Small intestine (tissue), 16 donors: Measurements from ENCODE around the gene RNF169. TPM values are rescaled to one million over a fixed set of nuclear protein-coding genes. Genes with fewer than 3 reads are reported as not detected.

Experiments
- DNase-seq, 2 donors: peaks; one replicate each; pipeline versions ENCODE4 v3.0.0 to v3.0.0-alpha.2; 2013
- FAIRE-seq: peaks from 2 replicates; lab custom pipeline; 2012; peaks lifted over from hg19 to GRCh38; lab: Jason Lieb, UNC
- H3K27ac ChIP-seq, 3 donors: one replicate each; pipeline ENCODE4 v1.5.1; 2013; ENCODE audit warnings: low read length in 2 of 3, mild to moderate bottlenecking in 2 of 3, control low read depth in 1 of 3, inconsistent platforms in 1 of 3, low read depth in 1 of 3, moderate library complexity in 1 of 3
- H3K27me3 ChIP-seq, 3 donors: one replicate each; pipeline ENCODE4 v1.6.1; 2013; ENCODE audit warnings: low read length in 3 of 3, inconsistent platforms in 1 of 3; ENCODE audit not compliant: control insufficient read depth in 3 of 3, insufficient read depth in 3 of 3
- H3K36me3 ChIP-seq, 3 donors: one replicate each; pipeline ENCODE4 v1.6.1; 2013; ENCODE audit warnings: low read length in 3 of 3, inconsistent platforms in 1 of 3, low read depth in 1 of 3, mild to moderate bottlenecking in 1 of 3, moderate library complexity in 1 of 3; ENCODE audit not compliant: control insufficient read depth in 3 of 3, insufficient read depth in 2 of 3
- H3K4me1 ChIP-seq, 3 donors: one replicate each; pipeline ENCODE4 v1.6.1; 2013; ENCODE audit warnings: low read length in 2 of 3, inconsistent platforms in 1 of 3, low read depth in 1 of 3, mild to moderate bottlenecking in 1 of 3, moderate library complexity in 1 of 3; ENCODE audit not compliant: control insufficient read depth in 3 of 3, insufficient read depth in 2 of 3
- H3K4me3 ChIP-seq, 3 donors: one replicate each; pipeline ENCODE4 v1.5.1; 2013; ENCODE audit warnings: low read length in 3 of 3, control low read depth in 1 of 3, inconsistent platforms in 1 of 3, low read depth in 1 of 3, mild to moderate bottlenecking in 1 of 3, moderate library complexity in 1 of 3
- H3K9me3 ChIP-seq, 2 donors: one replicate each; pipeline ENCODE4 v1.6.1; 2013; ENCODE audit warnings: low read depth in 1 of 2, low read length in 1 of 2; ENCODE audit not compliant: control insufficient read depth in 2 of 2, insufficient read depth in 1 of 2
- WGBS, 3 donors: extraction: QIAGEN DNeasy Blood & Tissue Kit; methylation state at CpG; one replicate each; pipeline ENCODE4 v1.1.7; 2013; 5-methylcytosine and 5-hydroxymethylcytosine counted together
- long read RNA-seq, 10 donors: transcript quantifications; one replicate each; lab custom pipeline, GENCODE V29; 2026
- polyA plus RNA-seq, 4 donors: library from polyadenylated mRNA; stranded (reverse) in 3 of 4; unstranded in 1 of 4; fragments of 200-250 nt in 3 of 4; fragments of 120-200 nt in 1 of 4; gene quantifications; one replicate each; pipeline versions ENCODE4 v1.2.1 to v1.2.3, GENCODE V29; 2013
- donor health status: healthy with polysubstance abuse.
- donor health status: control.
- donor health status: control.
- donor health status: Bipolar disorder and iron deficiency.
- donor health status: healthy.

Gene RNF169, protein sequence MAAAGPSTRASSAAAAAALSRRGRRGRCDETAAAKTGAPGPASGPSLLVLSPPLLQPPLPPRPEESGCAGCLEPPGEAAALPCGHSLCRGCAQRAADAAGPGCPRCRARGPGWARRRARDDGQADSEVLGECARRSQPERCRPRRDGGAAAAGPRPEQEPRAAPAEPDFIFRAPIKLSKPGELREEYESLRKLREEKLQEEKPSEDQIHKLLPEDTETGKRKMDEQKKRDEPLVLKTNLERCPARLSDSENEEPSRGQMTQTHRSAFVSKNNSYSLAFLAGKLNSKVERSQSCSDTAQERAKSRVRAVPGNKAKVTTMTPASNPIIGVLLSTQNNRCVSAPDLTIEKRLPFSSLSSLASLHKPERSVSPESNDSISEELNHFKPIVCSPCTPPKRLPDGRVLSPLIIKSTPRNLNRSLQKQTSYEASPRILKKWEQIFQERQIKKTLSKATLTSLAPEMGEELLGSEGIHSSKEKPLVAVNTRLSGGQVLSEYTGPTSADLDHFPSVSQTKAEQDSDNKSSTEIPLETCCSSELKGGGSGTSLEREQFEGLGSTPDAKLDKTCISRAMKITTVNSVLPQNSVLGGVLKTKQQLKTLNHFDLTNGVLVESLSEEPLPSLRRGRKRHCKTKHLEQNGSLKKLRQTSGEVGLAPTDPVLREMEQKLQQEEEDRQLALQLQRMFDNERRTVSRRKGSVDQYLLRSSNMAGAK
- polyA plus RNA-seq = 10 to 100 TPM in 1 of 4 donors, 1 to 10 TPM in 3; 1.4 to 11.4 (median 2.9) TPM
- long read RNA-seq, donor 1, full-length matches to known transcripts = 3 of 3 reads
- long read RNA-seq, donor 1, partial matches to known transcripts = 0 of 3 reads
- long read RNA-seq, donor 1, other reads (novel, unspliced or antisense) = 0 of 3 reads
- long read RNA-seq, donor 2 = 0 reads
- long read RNA-seq, donor 3, full-length matches to known transcripts = 4 of 4 reads
- long read RNA-seq, donor 3, partial matches to known transcripts = 0 of 4 reads
- long read RNA-seq, donor 3, other reads (novel, unspliced or antisense) = 0 of 4 reads
- long read RNA-seq, donor 4, full-length matches to known transcripts = 1 of 1 reads
- long read RNA-seq, donor 4, partial matches to known transcripts = 0 of 1 reads
- long read RNA-seq, donor 4, other reads (novel, unspliced or antisense) = 0 of 1 reads
- long read RNA-seq, donor 5 = 0 reads
- long read RNA-seq, donor 6, full-length matches to known transcripts = 1 of 1 reads
- long read RNA-seq, donor 6, partial matches to known transcripts = 0 of 1 reads
- long read RNA-seq, donor 6, other reads (novel, unspliced or antisense) = 0 of 1 reads
- long read RNA-seq, donor 7 = 0 reads
- long read RNA-seq, donor 8 = 0 reads
- long read RNA-seq, donor 9, full-length matches to known transcripts = 1 of 1 reads
- long read RNA-seq, donor 9, partial matches to known transcripts = 0 of 1 reads
- long read RNA-seq, donor 9, other reads (novel, unspliced or antisense) = 0 of 1 reads
- long read RNA-seq, donor 10, full-length matches to known transcripts = 2 of 41 reads
- long read RNA-seq, donor 10, partial matches to known transcripts = 39 of 41 reads
- long read RNA-seq, donor 10, other reads (novel, unspliced or antisense) = 0 of 41 reads

GRCh38 chr11:74748211-74749126, at the start of gene RNF169:
TSS of gene RNF169 (plus strand) at chr11:74748849. CDS start at chr11:74748881, 32 bp downstream.
- Histone ChIP-seq H3K27me3 (no peaks in the 10 kb centered on the region), H3K4me1 (peaks cover 0 to 16% (median 2%) of the 10 kb centered on the region in 3 donors), H3K9me3 (no peaks in the 10 kb centered on the region), H3K4me3 (peak within 1 kb of the TSS; percentile 76 to 98 (median 83)), H3K36me3 (peaks cover 0 to 2% (median 0%) of the 10 kb centered on the region in 3 donors), H3K27ac (peak within 1 kb of the TSS; percentile 85 to 97 (median 90))
- FAIRE-seq = no peak
- 1 to 2% (median 1%) methylated on average over 45 to 47 of the region's 47 CpGs for WGBS, 3 donors
- DNase-seq = peak; percentile 96 to 97

DNA sequence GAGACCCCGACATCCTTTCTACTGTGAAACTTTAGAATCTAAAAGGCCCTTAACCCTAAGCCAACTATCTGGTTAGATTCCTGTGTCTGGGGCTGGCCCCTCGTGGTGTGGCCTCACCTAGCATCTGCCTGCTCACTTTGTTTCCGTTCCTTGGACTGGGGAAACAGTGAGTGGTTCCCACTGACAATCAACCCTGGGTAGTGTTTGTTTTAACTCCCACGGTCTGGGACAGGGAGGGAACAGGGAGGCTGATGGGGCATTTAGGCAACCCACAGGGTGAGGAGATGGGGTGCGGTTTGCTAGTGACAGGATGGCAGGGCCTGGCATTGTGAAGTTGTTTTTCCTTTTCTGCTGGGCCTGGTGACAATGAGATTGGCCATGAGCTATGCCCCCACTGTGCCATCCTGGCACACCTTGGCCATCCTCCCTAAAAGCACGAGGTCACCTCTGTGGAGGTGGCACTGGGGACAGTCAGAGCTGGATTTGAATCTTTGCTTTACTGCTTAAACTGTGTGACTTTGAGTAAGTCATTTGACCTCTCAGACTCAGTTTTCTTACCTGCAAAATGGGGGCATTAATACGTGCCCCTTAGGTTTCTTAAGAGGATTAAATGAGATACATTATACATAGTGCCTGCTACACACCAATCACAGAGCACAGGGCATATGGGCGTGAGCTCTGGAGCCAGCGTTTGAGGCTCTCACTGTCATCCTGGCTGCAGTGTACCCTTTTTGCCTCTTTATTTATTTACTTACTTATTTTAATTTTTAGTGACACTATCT, 48.8 kb upstream of the RNF169 start:
- 82 to 84% (median 83%) methylated on average over 9 of the region's 9 CpGs for WGBS, 3 donors
- no peaks in the 10 kb centered on the region for H3K9me3 ChIP-seq
- FAIRE-seq = no peak
- H3K27me3 ChIP-seq = peaks cover 0 to under 1% (median 0%) of the 10 kb centered on the region in 3 donors
- no peak overlapping the region for H3K4me3 ChIP-seq
- H3K27ac ChIP-seq = no peak overlapping the region
- no peak for DNase-seq
- H3K4me1 ChIP-seq = no peaks in the 10 kb centered on the region
- H3K36me3 ChIP-seq = no peaks in the 10 kb centered on the region

GRCh38 chr11:74701351-74701750, 47.3 kb upstream of the RNF169 start:
- Histone ChIP-seq H3K9me3 (no peaks in the 10 kb centered on the region), H3K27me3 (no peaks in the 10 kb centered on the region), H3K27ac (no peak overlapping the region), H3K36me3 (no peaks in the 10 kb centered on the region), H3K4me3 (no peak overlapping the region), H3K4me1 (no peaks in the 10 kb centered on the region)
- WGBS, 3 donors = 52 to 63% (median 57%) methylated on average over 8 of the region's 8 CpGs
- DNase-seq (peak in 1 of 2 donors; percentile 13), FAIRE-seq (no peak)

DNA sequence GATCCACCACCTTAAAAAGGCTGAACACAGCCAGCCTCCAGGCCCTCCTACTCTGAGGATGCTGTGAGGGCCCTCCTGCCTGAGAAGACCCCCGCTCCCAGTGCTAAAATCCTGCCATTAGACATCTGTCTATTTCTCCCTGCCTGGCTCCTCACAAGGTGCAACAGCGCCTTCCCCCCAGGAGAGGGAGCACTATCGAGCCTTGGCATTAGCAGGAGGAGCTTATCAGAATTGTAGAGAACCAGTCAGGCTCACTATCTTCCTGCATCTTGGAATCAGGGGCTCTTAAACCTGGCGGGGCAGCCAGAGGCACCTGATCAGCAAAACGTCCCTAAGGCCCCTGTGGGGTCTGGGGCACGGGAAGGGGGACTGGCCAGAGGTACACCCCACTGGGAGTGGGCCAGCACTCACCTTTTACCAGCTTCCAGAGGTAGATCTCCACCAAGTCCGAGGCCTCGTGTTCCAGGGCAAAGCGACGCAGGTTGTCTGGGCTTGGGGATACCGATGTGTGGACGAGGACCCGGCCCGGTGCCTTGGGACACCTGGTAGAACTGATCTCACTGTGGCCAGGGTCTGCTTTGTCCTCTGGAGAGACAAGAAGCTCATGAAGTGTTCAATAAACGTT, 46.2 kb upstream of the RNF169 start:
- 42 to 53% (median 42%) methylated on average over 15 of the region's 15 CpGs for WGBS, 3 donors
- Histone ChIP-seq H3K4me3 (no peak overlapping the region), H3K27ac (no peak overlapping the region), H3K36me3 (no peaks in the 10 kb centered on the region), H3K9me3 (no peaks in the 10 kb centered on the region), H3K27me3 (no peaks in the 10 kb centered on the region), H3K4me1 (peaks cover 0 to 4% (median 0%) of the 10 kb centered on the region in 3 donors)
- DNase-seq (peak; percentile 67 to 75), FAIRE-seq (no peak)

DNA sequence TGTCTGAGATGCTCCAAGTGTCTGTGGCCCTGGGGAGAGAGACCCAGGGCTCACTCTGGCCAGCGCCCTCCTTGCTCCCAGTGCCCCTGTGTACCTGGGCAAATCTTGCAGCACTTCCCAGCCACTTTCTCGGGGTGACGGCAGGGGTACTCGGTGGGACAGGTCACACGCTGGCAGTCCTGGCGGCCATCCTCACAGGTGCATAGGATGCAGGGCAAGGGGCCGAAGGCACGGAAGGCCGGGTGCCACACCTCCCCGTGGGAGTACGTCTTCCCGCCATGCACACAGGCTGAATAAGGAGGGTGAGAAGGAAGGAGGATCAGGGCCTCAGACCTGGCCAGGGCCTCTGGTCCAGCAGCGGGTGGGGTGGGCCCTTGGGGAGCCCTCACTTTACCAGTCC, 45.4 kb upstream of the RNF169 start:
- 91 to 95% (median 94%) methylated on average over 13 of the region's 13 CpGs for WGBS, 3 donors
- Histone ChIP-seq H3K27ac (no peak overlapping the region), H3K9me3 (no peaks in the 10 kb centered on the region), H3K4me3 (no peak overlapping the region), H3K4me1 (peaks cover 0 to 11% (median 0%) of the 10 kb centered on the region in 3 donors), H3K27me3 (no peaks in the 10 kb centered on the region), H3K36me3 (no peaks in the 10 kb centered on the region)
- DNase-seq (no peak), FAIRE-seq (no peak)

DNA sequence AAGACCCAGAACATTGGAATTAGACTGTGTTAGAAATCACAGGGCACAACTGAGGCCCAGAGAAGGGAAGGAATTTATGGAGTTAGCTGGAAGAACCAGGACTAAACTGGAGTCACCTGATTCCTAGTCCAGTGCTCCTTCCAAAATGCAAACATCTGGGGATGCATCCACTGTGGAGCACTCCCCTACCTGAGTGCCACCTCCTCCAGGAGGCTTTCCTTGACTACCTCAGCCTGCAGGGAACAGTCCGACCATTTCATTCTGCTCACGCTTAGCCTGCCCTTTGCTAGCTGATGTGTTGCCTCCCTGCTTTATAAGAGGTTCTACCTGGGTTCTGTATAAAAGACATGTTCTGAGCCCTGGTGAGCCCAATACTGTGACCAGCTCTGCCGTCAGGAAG, 41.5 kb upstream of the RNF169 start:
- Histone ChIP-seq H3K27ac (peak overlapping the region in 1 of 3 donors; percentile 50), H3K27me3 (no peaks in the 10 kb centered on the region), H3K4me3 (no peak overlapping the region), H3K9me3 (no peaks in the 10 kb centered on the region), H3K36me3 (no peaks in the 10 kb centered on the region), H3K4me1 (peaks cover 0 to 26% (median 0%) of the 10 kb centered on the region in 3 donors)
- 92 to 97% (median 96%) methylated on average over 3 of the region's 3 CpGs for WGBS, 3 donors
- DNase-seq (no peak), FAIRE-seq (no peak)
